Hepatocyte (in vitro differentiated cells): ENCODE results near the gene NCLN. TPM values are rescaled to one million over a fixed set of nuclear protein-coding genes. Genes with fewer than 3 reads are reported as not detected.

Experiments
- DNase-seq: peaks from one replicate; pipeline ENCODE4 v3.0.0-alpha.2; 2016; ENCODE audit warnings: low spot score
- H2AFZ ChIP-seq: fragments of 200-600 bp; sonication (generic); 2 replicates; pipeline ENCODE4 v1.6.0; 2016; ENCODE audit warnings: antibody characterized with exemption, mild to moderate bottlenecking
- H3K27ac ChIP-seq: fragments of 200-600 bp; sonication (generic); 2 replicates; pipeline ENCODE4 v1.5.1; 2016; ENCODE audit warnings: mild to moderate bottlenecking
- H3K27me3 ChIP-seq: fragments of 200-600 bp; sonication (generic); 2 replicates; pipeline ENCODE4 v1.6.1; 2016
- H3K36me3 ChIP-seq: fragments of 200-600 bp; sonication (generic); replicated peaks from 2 replicates; pipeline ENCODE4 v1.5.1; 2016; ENCODE audit warnings: low read depth; ENCODE audit not compliant: insufficient read depth
- H3K4me1 ChIP-seq: fragments of 200-600 bp; sonication (generic); 2 replicates; pipeline ENCODE4 v1.5.1; 2016; ENCODE audit warnings: mild to moderate bottlenecking, moderate library complexity; ENCODE audit not compliant: insufficient read depth
- H3K4me2 ChIP-seq: fragments of 200-600 bp; sonication (generic); 2 replicates; pipeline ENCODE4 v1.6.0; 2016
- H3K4me3 ChIP-seq: fragments of 200-600 bp; sonication (generic); 2 replicates; pipeline ENCODE4 v1.5.1; 2016; ENCODE audit warnings: mild to moderate bottlenecking
- H3K79me2 ChIP-seq: fragments of 200-600 bp; sonication (generic); 2 replicates; pipeline ENCODE4 v1.6.0; 2017; ENCODE audit warnings: mild to moderate bottlenecking
- H3K9me2 ChIP-seq: fragments of 200-600 bp; sonication (generic); replicated peaks from 2 replicates; pipeline ENCODE4 v1.6.0; 2017; ENCODE audit warnings: mild to moderate bottlenecking; ENCODE audit not compliant: insufficient read depth
- H3K9me3 ChIP-seq: fragments of 200-600 bp; sonication (generic); 2 replicates; pipeline ENCODE4 v1.5.1; 2016; ENCODE audit warnings: low read depth, mild to moderate bottlenecking
- H4K20me1 ChIP-seq: fragments of 200-600 bp; sonication (generic); 2 replicates; pipeline ENCODE4 v1.6.0; 2016; ENCODE audit warnings: mild to moderate bottlenecking; ENCODE audit not compliant: insufficient read depth, poor library complexity, severe bottlenecking
- EZH2 ChIP-seq: fragments of 200-600 bp; sonication (generic); IDR thresholded peaks from 2 replicates; pipeline ENCODE4 v1.6.1; 2016; ENCODE audit warnings: antibody characterized with exemption, mild to moderate bottlenecking, borderline replicate concordance
- EZH2phosphoT487 ChIP-seq: fragments of 200-600 bp; sonication (generic); IDR thresholded peaks from one replicate; pipeline ENCODE4 v1.6.1; 2018; ENCODE audit warnings: antibody characterized with exemption, mild to moderate bottlenecking, low read depth, moderate library complexity; ENCODE audit not compliant: unreplicated experiment, severe bottlenecking
- WGBS: methylation state at CpG from one replicate; pipeline ENCODE4 v1.1.6; 2016; ENCODE audit warnings: low lambda C conversion rate; ENCODE audit errors: missing lambda C conversion rate; 5-methylcytosine and 5-hydroxymethylcytosine counted together
- polyA plus RNA-seq: library from polyadenylated mRNA; unstranded; fragments of >200 nt; fragmentation: Nextera tagmentation; extraction: Ambion mirVana; gene quantifications from 2 replicates; pipeline ENCODE4 v1.2.1, GENCODE V29; 2016
- total RNA-seq: library from RNA; depleted of rRNA; stranded (reverse); fragments of >200 nt; gene quantifications from 2 replicates; pipeline ENCODE4 v1.2.3, GENCODE V29; 2014
- TF ChIP-seq, protein P1 (sequence below): fragments of 200-600 bp; sonication (generic); IDR thresholded peaks from 2 replicates; pipeline ENCODE4 v1.5.1; 2016; ENCODE audit warnings: antibody characterized with exemption, mild to moderate bottlenecking; ENCODE audit not compliant: poor library complexity

Gene NCLN
- total and polyA plus RNA-seq, 2 experiments from 2014 or later, result 44.9 to 94.2 TPM

DNA sequence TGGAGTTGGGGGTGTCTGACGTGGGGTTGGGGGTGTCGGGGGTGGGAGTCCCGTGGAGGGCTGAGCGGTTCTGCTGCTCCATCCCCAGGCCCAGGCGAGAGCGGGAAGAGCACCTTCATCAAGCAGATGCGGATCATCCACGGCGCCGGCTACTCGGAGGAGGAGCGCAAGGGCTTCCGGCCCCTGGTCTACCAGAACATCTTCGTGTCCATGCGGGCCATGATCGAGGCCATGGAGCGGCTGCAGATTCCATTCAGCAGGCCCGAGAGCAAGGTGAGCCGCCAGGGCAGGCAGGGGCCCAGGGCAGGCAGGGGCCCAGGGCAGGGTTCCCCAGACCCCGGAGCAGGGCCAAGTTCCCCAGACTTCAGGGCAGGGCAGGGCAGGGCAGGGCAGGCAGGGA, 37.2 kb upstream of the NCLN start:
- DNase-seq, result no peak
- Histone ChIP-seq H2AFZ (no peak overlapping the region), H3K9me2 (no peaks in the 10 kb centered on the region), H3K4me2 (no peak overlapping the region), H3K4me1 (no peaks in the 10 kb centered on the region), H3K36me3 (no peaks in the 10 kb centered on the region), H3K27me3 (no peaks in the 10 kb centered on the region), H3K9me3 (no peaks in the 10 kb centered on the region), H3K4me3 (no peak overlapping the region), H4K20me1 (no peaks in the 10 kb centered on the region), H3K79me2 (no peaks in the 10 kb centered on the region), H3K27ac (no peak overlapping the region)
- no peak for TF ChIP-seq EZH2
- no peak for TF ChIP-seq EZH2phosphoT487
- TF ChIP-seq, protein P1, sequence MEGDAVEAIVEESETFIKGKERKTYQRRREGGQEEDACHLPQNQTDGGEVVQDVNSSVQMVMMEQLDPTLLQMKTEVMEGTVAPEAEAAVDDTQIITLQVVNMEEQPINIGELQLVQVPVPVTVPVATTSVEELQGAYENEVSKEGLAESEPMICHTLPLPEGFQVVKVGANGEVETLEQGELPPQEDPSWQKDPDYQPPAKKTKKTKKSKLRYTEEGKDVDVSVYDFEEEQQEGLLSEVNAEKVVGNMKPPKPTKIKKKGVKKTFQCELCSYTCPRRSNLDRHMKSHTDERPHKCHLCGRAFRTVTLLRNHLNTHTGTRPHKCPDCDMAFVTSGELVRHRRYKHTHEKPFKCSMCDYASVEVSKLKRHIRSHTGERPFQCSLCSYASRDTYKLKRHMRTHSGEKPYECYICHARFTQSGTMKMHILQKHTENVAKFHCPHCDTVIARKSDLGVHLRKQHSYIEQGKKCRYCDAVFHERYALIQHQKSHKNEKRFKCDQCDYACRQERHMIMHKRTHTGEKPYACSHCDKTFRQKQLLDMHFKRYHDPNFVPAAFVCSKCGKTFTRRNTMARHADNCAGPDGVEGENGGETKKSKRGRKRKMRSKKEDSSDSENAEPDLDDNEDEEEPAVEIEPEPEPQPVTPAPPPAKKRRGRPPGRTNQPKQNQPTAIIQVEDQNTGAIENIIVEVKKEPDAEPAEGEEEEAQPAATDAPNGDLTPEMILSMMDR, result no peak
- 94% methylated on average over 17 of the region's 20 CpGs for WGBS

GRCh38 chr19:3149089-3149488, 36.6 kb upstream of the NCLN start:
- Histone ChIP-seq H3K9me3 (no peaks in the 10 kb centered on the region), H3K4me1 (no peaks in the 10 kb centered on the region), H3K27ac (no peak overlapping the region), H3K9me2 (no peaks in the 10 kb centered on the region), H4K20me1 (no peaks in the 10 kb centered on the region), H3K27me3 (no peaks in the 10 kb centered on the region), H3K79me2 (no peaks in the 10 kb centered on the region), H3K4me3 (no peak overlapping the region), H2AFZ (no peak overlapping the region), H3K36me3 (no peaks in the 10 kb centered on the region), H3K4me2 (no peak overlapping the region)
- no peak for DNase-seq
- TF ChIP-seq, protein P1, result no peak
- TF ChIP-seq EZH2phosphoT487 (no peak), EZH2 (no peak)
- WGBS, result 92% methylated on average over 6 of the region's 6 CpGs

- no peaks in the 10 kb centered on the region for H3K36me3 ChIP-seq
- TF ChIP-seq, protein P1, result no peak
- TF ChIP-seq EZH2phosphoT487 (no peak), EZH2 (no peak)
- no peak overlapping the region for H3K27ac ChIP-seq
- no peak overlapping the region for H3K4me3 ChIP-seq
- H3K9me3 ChIP-seq, result no peaks in the 10 kb centered on the region
- 79% methylated on average over 35 of the region's 35 CpGs for WGBS
- no peaks in the 10 kb centered on the region for H3K27me3 ChIP-seq
- no peak for DNase-seq
- H3K9me2 ChIP-seq, result no peaks in the 10 kb centered on the region
- no peak overlapping the region for H3K4me2 ChIP-seq
- H3K79me2 ChIP-seq, result no peaks in the 10 kb centered on the region
- H3K4me1 ChIP-seq, result no peaks in the 10 kb centered on the region
- H4K20me1 ChIP-seq, result no peaks in the 10 kb centered on the region
- H2AFZ ChIP-seq, result no peak overlapping the region
Measured at GRCh38 chr19:3149526-3150505, 35.9 kb upstream of the NCLN start.
